Stimulated activated CD8-positive, alpha-beta memory T cell treated with anti-CD3 and anti-CD28 coated beads, Interleukin-15, amount 100 ng/mL, for 24 hours (primary cell): ENCODE results near the gene GOLM1.
"Not testable (repeated sequence)": the region's sequence is repeated elsewhere in the genome, so short reads cannot be mapped to it uniquely, and the experiment has no call there.

Source experiments
- DNase-seq: peaks from one replicate; pipeline ENCODE4 v3.0.0-alpha.2; 2020; ENCODE audit warnings: low read depth

GOLM1 gene

GRCh38 chr9:86098824-86099700 is at the start of gene GOLM1:
Gene GOLM1, minus strand, starts transcription at chr9:86099558. Its CDS starts 20,238 bp downstream, at chr9:86079320.
- DNase-seq: no peak

GRCh38 chr9:86146671-86147070 is 47.3 kb upstream of the GOLM1 start:
- DNase-seq: not testable (repeated sequence)

- DNase-seq: not testable (repeated sequence)
Observed at GRCh38 chr9:86145960-86146359, 46.6 kb upstream of the GOLM1 start.

- no peak for DNase-seq
Observed at GRCh38 chr9:86142973-86143372, 43.6 kb upstream of the GOLM1 start.

- no peak for DNase-seq
Observed at GRCh38 chr9:86141843-86142242, 42.5 kb upstream of the GOLM1 start.

GRCh38 chr9:86135371-86135770 is 36.0 kb upstream of the GOLM1 start:
- DNase-seq: no peak

- no peak for DNase-seq
Observed at GRCh38 chr9:86134361-86134760, 35.0 kb upstream of the GOLM1 start.

- no peak for DNase-seq
Observed at GRCh38 chr9:86128235-86128822, 29.0 kb upstream of the GOLM1 start.

GRCh38 chr9:86126998-86127972 is 27.9 kb upstream of the GOLM1 start:
- DNase-seq: no peak

- no peak for DNase-seq
Observed at GRCh38 chr9:86122311-86122710, 23.0 kb upstream of the GOLM1 start.

GRCh38 chr9:86119457-86119856 is 20.1 kb upstream of the GOLM1 start:
- no peak for DNase-seq

- no peak for DNase-seq
Observed at GRCh38 chr9:86116425-86116824, 17.1 kb upstream of the GOLM1 start.

- no peak for DNase-seq
Observed at GRCh38 chr9:86115886-86116285, 16.5 kb upstream of the GOLM1 start.

- DNase-seq: no peak
Observed at GRCh38 chr9:86112057-86112456, 12.7 kb upstream of the GOLM1 start.

- no peak for DNase-seq
Observed at GRCh38 chr9:86102626-86103025, 3.3 kb upstream of the GOLM1 start.

GRCh38 chr9:86099701-86100364 is 475 bp upstream of the GOLM1 start:
- DNase-seq: no peak

- no peak for DNase-seq
Observed at GRCh38 chr9:86097510-86098224, 1.7 kb downstream of the GOLM1 start.

GRCh38 chr9:86096386-86096785 is 3.0 kb downstream of the GOLM1 start:
- DNase-seq: no peak

GRCh38 chr9:86093788-86094555 is 5.4 kb downstream of the GOLM1 start:
- DNase-seq: no peak

GRCh38 chr9:86091477-86091876 is 7.9 kb downstream of the GOLM1 start:
- DNase-seq: no peak
